DMS114 treated with DMSO at 0.1 percent for 48 hours (cell line): ENCODE results near the gene NEK3.
"Not testable (repeated sequence)": the region's sequence is repeated elsewhere in the genome, so short reads cannot be mapped to it uniquely, and the experiment has no call there.

Experiments
- DNase-seq: peaks from one replicate; lab custom pipeline; 2025; ENCODE audit not compliant: unreplicated experiment; lab: John Stamatoyannopoulos, UW

NEK3 gene

GRCh38 chr13:52125547-52125946 is 33.9 kb downstream of the NEK3 start:
- DNase-seq = no peak

GRCh38 chr13:52118595-52118994 is 40.8 kb downstream of the NEK3 start:
- no peak for DNase-seq

DNA sequence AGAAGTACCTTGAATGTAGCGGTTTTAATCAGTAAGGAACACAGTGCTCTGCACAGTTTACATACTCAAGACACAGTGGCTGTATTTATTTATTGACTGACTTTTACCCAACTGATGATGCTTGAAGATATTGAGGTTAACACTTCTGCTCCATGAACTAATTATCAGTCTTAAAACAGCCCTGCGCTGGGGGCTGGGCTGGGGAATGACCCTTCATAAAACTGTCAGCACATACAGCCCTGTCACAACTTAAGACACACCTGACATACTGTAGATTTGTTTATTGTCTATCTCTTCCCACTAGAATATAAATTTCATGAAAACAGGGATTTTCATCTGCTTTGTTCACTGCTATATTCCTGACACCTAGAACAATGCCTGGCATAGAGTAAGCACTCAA is 41.3 kb downstream of the NEK3 start:
- DNase-seq = no peak

DNA sequence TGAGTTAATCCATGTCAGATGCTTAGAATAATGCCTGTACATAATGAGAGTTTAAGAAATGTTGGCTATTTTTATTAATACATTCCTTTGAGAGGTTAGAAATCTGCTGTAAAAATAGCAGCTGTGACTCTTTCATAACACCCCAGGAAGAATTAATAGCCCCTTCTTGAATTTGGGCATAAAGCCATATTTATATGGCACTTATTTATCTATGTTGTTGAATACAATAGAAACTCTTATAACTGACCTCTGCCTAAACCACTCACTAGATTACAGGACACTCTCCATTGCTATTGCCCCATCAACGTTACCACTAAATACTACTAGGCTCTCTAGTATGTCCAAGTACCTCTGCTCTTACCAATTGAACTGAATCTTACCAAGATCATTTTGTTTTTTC is 46.8 kb downstream of the NEK3 start:
- no peak for DNase-seq

DNA sequence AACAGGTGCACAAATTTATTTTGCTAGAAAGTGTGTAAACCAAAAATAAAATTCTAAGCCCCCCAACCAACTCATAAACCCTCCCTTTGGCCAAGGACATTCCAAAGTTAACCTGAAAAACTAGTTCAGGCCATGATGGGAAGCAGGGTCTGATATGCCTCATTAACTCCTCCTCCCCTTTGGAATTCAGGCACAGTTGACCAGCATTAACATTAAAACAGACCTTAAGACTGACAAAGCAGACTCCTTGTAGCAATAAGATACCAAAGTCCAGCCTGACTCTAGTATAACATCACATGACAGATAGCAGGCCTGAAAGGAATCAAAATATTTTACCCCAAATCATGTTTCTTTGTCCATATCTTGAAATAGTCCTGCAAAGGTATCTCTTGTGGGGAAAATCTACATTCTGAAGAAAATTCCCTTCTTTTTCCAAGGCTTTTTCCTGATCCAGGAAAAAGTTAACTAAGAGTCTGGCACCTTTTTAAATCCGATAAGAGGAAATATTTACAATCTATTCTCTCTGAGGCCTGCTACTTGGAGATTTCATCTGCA is 50.2 kb downstream of the NEK3 start:
- no peak for DNase-seq

DNA sequence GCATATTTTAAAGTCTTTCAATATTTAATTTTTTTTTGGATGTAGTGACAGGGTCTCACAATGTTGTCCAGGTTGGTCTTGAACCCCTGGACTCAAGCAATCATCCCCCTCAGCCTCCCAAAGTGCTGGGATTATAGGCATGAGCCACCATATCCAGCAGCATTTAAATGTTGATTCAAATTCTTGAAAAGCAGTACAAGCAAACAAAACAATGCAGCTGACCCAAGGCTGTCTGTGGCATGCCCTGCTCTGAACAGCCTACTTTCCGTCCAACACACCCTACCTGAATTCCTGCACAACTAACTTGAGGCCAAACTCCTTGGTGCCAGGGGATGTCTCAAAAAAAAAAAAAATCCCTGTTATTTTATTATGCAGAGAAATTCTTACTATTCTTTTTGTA is 53.6 kb downstream of the NEK3 start:
- no peak for DNase-seq

GRCh38 chr13:52104624-52105023 is 54.8 kb downstream of the NEK3 start:
- DNase-seq = no peak

GRCh38 chr13:52103386-52103785 is 56.0 kb downstream of the NEK3 start:
- no peak for DNase-seq

GRCh38 chr13:52102423-52102822 is 57.0 kb downstream of the NEK3 start:
- DNase-seq = not testable (repeated sequence)

GRCh38 chr13:52097197-52097596 is 62.2 kb downstream of the NEK3 start:
- no peak for DNase-seq

- DNase-seq = no peak
Measured at GRCh38 chr13:52096748-52097147, 62.6 kb downstream of the NEK3 start.

DNA sequence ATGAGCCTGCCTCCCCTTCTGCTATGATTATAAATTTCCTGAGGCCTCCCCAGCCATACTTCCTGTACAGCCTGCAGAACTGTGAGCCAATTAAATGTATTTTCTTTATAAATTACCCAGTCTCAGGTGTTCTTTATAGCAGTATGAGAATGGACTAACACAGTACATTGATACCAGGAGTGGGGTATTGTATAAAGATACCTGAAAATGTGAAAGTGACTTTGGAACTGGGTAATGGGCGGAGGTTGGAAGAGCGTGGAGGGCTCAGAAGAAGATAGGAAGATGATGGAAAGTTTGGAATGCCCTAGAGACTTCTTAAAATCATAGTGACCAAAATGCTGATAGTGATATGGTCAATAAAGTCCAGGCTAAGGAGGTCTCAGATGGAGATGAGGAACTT is 63.3 kb downstream of the NEK3 start:
- DNase-seq = no peak

DNA sequence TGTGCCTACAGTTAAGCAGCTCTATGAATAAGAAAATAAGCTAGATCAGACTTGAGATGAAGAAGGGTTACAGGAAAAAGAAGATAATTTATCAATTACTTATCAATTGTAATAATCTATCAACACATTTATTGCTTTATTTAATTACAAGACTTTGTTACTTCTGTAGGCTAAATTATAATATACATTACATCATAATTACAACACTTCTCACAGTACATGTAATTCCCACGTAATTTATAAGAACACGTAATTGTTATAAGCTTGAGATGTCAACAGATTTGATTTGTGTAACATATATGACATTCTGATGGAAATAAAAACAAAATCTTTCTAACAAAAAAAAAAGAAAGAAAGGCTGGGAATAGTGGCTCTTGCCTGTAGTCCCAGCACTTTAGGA is 67.3 kb downstream of the NEK3 start:
- no peak for DNase-seq

DNA sequence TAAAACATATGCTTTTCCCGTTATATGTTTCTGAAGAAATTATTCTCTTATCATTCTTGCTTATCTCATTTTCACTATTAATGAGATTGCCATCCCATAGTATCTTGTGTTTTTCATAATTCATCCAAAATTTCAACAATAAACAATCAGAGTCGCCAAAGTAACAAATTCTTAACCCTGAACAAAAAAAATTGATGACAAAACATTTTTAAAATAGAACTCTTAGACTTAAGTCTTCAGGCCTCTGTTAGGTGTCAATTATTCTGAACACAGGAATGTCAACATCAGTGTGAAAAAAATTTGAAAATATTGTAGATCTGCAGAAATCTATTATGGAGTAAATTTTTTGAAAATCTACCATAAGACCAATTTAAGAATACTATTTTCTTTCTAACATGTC is 67.9 kb downstream of the NEK3 start:
- DNase-seq = no peak

GRCh38 chr13:52085421-52085820 is 74.0 kb downstream of the NEK3 start:
- DNase-seq = no peak

- not testable (repeated sequence) for DNase-seq
Measured at GRCh38 chr13:52084981-52085380, 74.4 kb downstream of the NEK3 start.
